Spleen (tissue), 11 donors: ENCODE results near the gene GALK1. TPM values are rescaled to one million over a fixed set of nuclear protein-coding genes. Genes with fewer than 3 reads are reported as not detected.

Experiments used
- DNase-seq: peaks from one replicate; pipeline ENCODE4 v3.0.0-alpha.2; 2020
- H3K27ac ChIP-seq, 8 donors: fragments of 200-600 bp; sonication (generic) in 7 of 8; 1 replicate in 4 of 8; 2 replicates in 4 of 8; pipeline versions ENCODE4 v1.5.0 to v1.8.0; 2016 to 2021; ENCODE audit warnings: inconsistent platforms in 4 of 8, mild to moderate bottlenecking in 4 of 8, moderate library complexity in 1 of 8
- H3K27me3 ChIP-seq, 7 donors: fragments of 200-600 bp; sonication (generic) in 6 of 7; replicated peaks in 1 of 7; 1 replicate in 4 of 7; 2 replicates in 3 of 7; pipeline versions ENCODE4 v1.5.0 to v1.8.0; 2016 to 2021; ENCODE audit warnings: inconsistent platforms in 3 of 7, mild to moderate bottlenecking in 1 of 7
- H3K36me3 ChIP-seq, 6 donors: fragments of 200-600 bp; sonication (generic) in 5 of 6; 1 replicate in 4 of 6; 2 replicates in 2 of 6; pipeline versions ENCODE4 v1.5.0 to v1.8.0; 2016 to 2021; ENCODE audit warnings: inconsistent platforms in 2 of 6
- H3K4me1 ChIP-seq, 6 donors: fragments of 200-600 bp; sonication (generic) in 5 of 6; 1 replicate in 3 of 6; 2 replicates in 3 of 6; pipeline versions ENCODE4 v1.5.0 to v1.8.0; 2016 to 2021; ENCODE audit warnings: inconsistent platforms in 3 of 6
- H3K4me3 ChIP-seq, 8 donors: fragments of 200-600 bp; sonication (generic) in 7 of 8; 1 replicate in 4 of 8; 2 replicates in 4 of 8; pipeline versions ENCODE4 v1.5.0 to v1.8.0; 2016 to 2021; ENCODE audit warnings: inconsistent platforms in 4 of 8, mild to moderate bottlenecking in 4 of 8, moderate library complexity in 2 of 8
- H3K9me3 ChIP-seq, 8 donors: fragments of 200-600 bp; sonication (generic) in 7 of 8; 1 replicate in 4 of 8; 2 replicates in 4 of 8; pipeline versions ENCODE4 v1.5.0 to v1.8.0; 2016 to 2021; ENCODE audit warnings: inconsistent platforms in 4 of 8
- POLR2A ChIP-seq, 3 donors: fragments of 450-650 bp; IDR thresholded peaks; one replicate each; pipeline ENCODE4 v1.5.1; 2017; ENCODE audit warnings: antibody characterized with exemption in 3 of 3, mild to moderate bottlenecking in 1 of 3
- POLR2AphosphoS5 ChIP-seq, 3 donors: sonication (generic); formaldehyde crosslinking; IDR thresholded peaks; one replicate each; pipeline ENCODE4 v1.5.1; 2017; ENCODE audit warnings: antibody characterized with exemption in 3 of 3
- WGBS, 5 donors: extraction: QIAGEN DNeasy Blood & Tissue Kit in 3 of 5; methylation state at CpG; one replicate each; pipeline versions ENCODE4 v1.1.5 to v1.1.7; 2013 to 2018; 5-methylcytosine and 5-hydroxymethylcytosine counted together
- intact Hi-C: fragments of 100-400 bp; cut with DNase I; formaldehyde crosslinking; loops from one replicate; pipeline ENCODE4 v1.15.0; 2023; ENCODE audit warnings: low total_unique reads
- polyA plus RNA-seq, 3 donors: library from polyadenylated mRNA; stranded (reverse); fragments of 200-250 nt; gene quantifications; one replicate each; pipeline ENCODE4 v1.2.1, GENCODE V29; 2013
- total RNA-seq, 7 donors: library from RNA; depleted of rRNA in 3 of 7; stranded (reverse); fragments of >200 nt in 3 of 7; fragmentation: NEBNext Ultra II Directional in 4 of 7; extraction: Animal tissue kit (Norgen Biotek cat#: 25700) in 4 of 7; gene quantifications; one replicate each; pipeline versions ENCODE4 v1.1.0 to v1.2.1, GENCODE V29; 2016 to 2021
- TF ChIP-seq, protein P1 (sequence below), 11 experiments: fragments of 200-600 bp in 7 of 11; fragments of 450-650 bp in 4 of 11; sonication (generic) in 4 of 11; IDR thresholded peaks in 8 of 11; conservative IDR thresholded peaks in 3 of 11; 1 replicate in 7 of 11; 2 replicates in 4 of 11; pipeline versions ENCODE4 v1.4.0 to v1.8.0; 2016 to 2021; ENCODE audit warnings: antibody characterized with exemption in 11 of 11, inconsistent platforms in 4 of 11, mild to moderate bottlenecking in 1 of 11
- donor health status: healthy with polysubstance abuse.
- donor health status: DM: no; HTN: no; CAD: no; lungs with moderate emphysema.
- donor health status: DM: no; HTN: no; CAD: no.
- donor health status: Bipolar disorder and iron deficiency.
- donor health status: healthy.
- donor health status: DM: no; HTN: no; CAD: no.
- donor health status: DM: yes; HTN: yes; CAD: no.

Gene GALK1
- total and polyA plus RNA-seq, 10 donors, result 23.5 to 45.9 (median 34.0) TPM

DNA sequence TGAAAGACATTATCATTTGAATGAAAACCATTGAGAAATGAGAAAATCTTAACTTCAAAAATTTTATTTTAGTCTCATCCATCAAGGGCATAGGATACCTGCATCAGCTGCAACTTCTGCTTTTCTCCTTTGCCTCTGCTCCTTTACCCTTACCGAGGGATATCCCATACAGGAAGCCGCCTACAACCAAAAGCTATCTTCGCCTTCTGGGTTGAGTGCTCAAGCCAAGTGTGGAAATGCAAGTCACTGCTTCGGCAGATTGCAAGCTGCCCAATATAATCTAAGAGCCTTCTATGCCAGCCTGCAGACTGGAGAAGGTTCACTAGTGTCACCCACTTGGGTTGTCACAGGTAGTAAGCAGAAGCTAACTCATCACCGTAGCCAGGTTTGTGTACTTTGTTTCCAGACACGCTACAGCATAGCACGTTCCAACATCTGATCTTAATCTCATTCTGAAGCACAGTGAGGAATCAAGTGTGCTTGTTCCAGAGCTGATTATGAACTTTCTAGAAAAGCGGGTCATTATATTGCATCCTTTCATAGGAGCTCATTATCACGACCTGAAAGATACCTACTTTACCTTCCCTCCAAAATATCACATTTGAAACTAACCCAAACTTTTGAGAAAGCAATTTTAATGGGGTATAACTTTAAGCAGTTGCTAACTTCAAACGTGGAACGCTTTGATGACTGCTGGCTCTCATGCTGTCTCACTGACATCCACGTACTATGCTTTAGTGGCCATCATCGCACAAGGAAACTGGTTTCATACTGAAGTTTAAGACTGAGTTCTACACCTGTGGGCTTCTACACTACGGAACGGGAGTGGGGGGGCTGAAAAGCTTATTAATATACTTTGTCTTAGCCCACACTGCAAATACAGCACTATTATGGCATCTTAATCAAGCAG lies 11.6 kb upstream of the GALK1 start:
- Histone ChIP-seq H3K27ac (peak overlapping the region in 7 of 8 donors; percentile 36 to 99 (median 98)), H3K4me3 (peak overlapping the region; percentile 70 to 99 (median 92)), H3K27me3 (no peaks in the 10 kb centered on the region), H3K4me1 (peaks cover 32 to 62% (median 50%) of the 10 kb centered on the region in 6 donors), H3K9me3 (no peaks in the 10 kb centered on the region), H3K36me3 (peaks cover 0 to 54% (median 32%) of the 10 kb centered on the region in 6 donors)
- TF ChIP-seq POLR2A (IDR thresholded peaks at IDR 0.05) (no peak), POLR2AphosphoS5 (IDR thresholded peaks at IDR 0.05) (peak in 1 of 3 donors; percentile 64)
- DNase-seq, result peak; percentile 43
- 27 to 35% (median 30%) methylated on average over 15 of the region's 15 CpGs for WGBS, 5 donors
- intact Hi-C loops, result loop anchor here (5.0 kb wide), 1 partner anchor 71 kb away; no protein-coding TSS in a partner anchor

DNA sequence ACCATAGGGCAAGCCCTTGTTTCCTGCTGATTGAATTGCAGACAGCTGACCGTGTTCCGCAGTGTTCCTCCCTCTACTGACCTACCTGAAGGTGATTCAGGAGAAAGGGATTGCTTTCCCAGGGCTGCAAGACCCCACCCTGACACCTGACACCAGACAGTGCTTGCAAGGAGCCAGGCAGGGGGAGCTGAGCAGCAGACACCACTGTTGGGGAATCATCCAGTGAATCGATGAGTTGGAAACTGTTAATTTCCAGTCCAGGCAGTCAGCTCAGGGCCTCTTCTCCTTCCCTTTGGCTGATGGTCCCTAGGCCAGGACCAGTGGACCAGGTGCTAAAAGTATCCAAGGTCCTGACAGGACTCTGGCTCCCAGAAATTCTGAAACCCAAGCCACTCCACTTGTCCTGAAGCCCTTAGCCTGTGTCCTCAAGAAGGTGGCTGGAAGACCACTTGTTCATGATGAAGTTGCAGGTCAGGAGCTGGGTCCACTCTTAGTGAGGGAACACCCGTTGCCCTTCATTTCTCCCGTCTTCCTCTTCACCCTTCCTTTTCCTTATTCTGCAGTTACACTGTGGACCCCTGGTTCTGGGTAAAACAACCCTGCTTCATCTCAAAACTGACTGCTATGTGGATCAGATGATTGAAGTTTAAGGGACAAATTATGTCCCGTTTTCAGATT lies 10.1 kb upstream of the GALK1 start:
- Histone ChIP-seq H3K4me1 (peaks cover 28 to 53% (median 44%) of the 10 kb centered on the region in 6 donors), H3K27me3 (no peaks in the 10 kb centered on the region), H3K4me3 (peak overlapping the region in 1 of 8 donors; percentile 88), H3K36me3 (peaks cover 0 to 54% (median 32%) of the 10 kb centered on the region in 6 donors), H3K27ac (peak overlapping the region in 7 of 8 donors; percentile 44 to 99 (median 98)), H3K9me3 (no peaks in the 10 kb centered on the region)
- TF ChIP-seq, protein P1, sequence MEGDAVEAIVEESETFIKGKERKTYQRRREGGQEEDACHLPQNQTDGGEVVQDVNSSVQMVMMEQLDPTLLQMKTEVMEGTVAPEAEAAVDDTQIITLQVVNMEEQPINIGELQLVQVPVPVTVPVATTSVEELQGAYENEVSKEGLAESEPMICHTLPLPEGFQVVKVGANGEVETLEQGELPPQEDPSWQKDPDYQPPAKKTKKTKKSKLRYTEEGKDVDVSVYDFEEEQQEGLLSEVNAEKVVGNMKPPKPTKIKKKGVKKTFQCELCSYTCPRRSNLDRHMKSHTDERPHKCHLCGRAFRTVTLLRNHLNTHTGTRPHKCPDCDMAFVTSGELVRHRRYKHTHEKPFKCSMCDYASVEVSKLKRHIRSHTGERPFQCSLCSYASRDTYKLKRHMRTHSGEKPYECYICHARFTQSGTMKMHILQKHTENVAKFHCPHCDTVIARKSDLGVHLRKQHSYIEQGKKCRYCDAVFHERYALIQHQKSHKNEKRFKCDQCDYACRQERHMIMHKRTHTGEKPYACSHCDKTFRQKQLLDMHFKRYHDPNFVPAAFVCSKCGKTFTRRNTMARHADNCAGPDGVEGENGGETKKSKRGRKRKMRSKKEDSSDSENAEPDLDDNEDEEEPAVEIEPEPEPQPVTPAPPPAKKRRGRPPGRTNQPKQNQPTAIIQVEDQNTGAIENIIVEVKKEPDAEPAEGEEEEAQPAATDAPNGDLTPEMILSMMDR (IDR thresholded peaks at IDR 0.05 in 8 of 11, conservative IDR thresholded peaks at IDR 0.05 in 3 of 11), result no peak
- TF ChIP-seq POLR2AphosphoS5 (IDR thresholded peaks at IDR 0.05), result peak in 2 of 3 donors; percentile 54 to 56
- WGBS, 5 donors, result 61 to 77% (median 73%) methylated on average over 5 to 6 of the region's 6 CpGs
- intact Hi-C loops, result loop anchor here (5.0 kb wide), 1 partner anchor 72 kb away; no protein-coding TSS in a partner anchor
- peak; percentile 71 for DNase-seq

DNA sequence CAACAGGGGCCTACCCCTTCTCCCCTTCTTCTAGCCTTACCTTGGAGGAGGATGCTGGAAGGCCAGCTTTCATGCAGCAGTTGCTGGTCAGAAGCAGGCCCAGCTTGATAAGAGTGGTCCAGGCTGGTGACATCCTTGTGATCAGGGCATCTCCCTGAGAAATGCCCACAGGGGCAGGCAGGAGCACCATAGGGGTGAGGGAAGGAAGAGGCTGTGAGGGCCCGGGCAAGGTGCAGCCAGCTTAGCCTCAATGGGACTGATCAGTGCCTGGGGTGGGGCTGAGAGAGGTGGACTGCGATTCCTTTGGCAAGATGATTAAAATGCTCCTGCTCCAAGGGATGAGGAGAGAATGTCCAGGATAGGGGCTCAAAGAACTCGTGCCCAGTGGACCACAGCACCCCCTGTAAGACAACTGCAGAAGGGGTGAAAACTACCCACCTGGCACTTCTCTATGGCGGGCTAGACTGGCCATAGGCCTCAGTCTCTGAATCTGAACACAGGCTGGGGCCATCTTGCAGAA lies 9.5 kb upstream of the GALK1 start:
- no peaks in the 10 kb centered on the region for H3K9me3 ChIP-seq
- peak; percentile 55 for DNase-seq
- no peak overlapping the region for H3K4me3 ChIP-seq
- H3K27me3 ChIP-seq, result no peaks in the 10 kb centered on the region
- peak; percentile 34 to 76 (median 38) for TF ChIP-seq POLR2AphosphoS5 (IDR thresholded peaks at IDR 0.05)
- TF ChIP-seq, protein P1 (IDR thresholded peaks at IDR 0.05 in 8 of 11, conservative IDR thresholded peaks at IDR 0.05 in 3 of 11), result no peak
- intact Hi-C loops, result no loop called here
- H3K4me1 ChIP-seq, result peaks cover 25 to 50% (median 40%) of the 10 kb centered on the region in 6 donors
- H3K27ac ChIP-seq, result peak overlapping the region in 4 of 8 donors; percentile 16 to 99 (median 99)
- peaks cover 0 to 54% (median 32%) of the 10 kb centered on the region in 6 donors for H3K36me3 ChIP-seq
- WGBS, 5 donors, result 87 to 95% (median 89%) methylated on average over 4 of the region's 4 CpGs

DNA sequence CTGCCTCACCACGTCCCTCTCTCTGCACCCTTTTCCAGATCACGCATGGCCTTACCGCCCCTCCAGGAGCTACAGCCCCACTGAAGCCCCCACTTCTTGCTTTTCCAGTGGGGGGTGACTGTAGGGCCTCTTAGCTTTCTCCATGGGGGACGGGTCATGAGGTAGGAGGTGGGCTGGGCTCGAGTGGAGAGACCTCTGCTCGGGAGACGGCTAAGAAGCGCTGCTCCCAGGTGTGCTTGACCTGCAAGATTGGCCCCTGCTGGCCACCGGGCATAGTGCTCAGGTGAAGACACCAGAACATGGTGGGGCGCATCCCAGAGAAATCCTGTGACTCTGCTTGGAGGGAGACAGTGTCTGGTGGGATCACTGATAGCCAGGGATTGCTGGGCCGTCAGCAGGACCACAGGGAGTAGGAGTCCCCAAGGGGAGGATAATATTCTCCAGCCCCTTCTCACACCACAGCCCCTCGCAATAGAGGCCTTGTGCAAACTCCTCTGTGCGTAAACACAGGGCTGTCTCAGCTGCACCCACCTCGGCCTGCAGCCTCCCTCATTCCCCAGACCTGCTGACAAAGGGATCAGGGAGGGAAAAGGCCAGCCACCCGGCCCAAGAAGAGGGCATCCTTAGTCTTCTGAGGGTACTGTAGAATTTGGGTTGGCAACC lies 8.9 kb upstream of the GALK1 start:
- peak; percentile 72 for DNase-seq
- TF ChIP-seq POLR2AphosphoS5 (IDR thresholded peaks at IDR 0.05), result peak in 2 of 3 donors; percentile 5 to 66
- TF ChIP-seq, protein P1 (IDR thresholded peaks at IDR 0.05 in 8 of 11, conservative IDR thresholded peaks at IDR 0.05 in 3 of 11), result no peak
- peaks cover 0 to 52% (median 32%) of the 10 kb centered on the region in 6 donors for H3K36me3 ChIP-seq
- peaks cover 25 to 50% (median 38%) of the 10 kb centered on the region in 6 donors for H3K4me1 ChIP-seq
- H3K27me3 ChIP-seq, result no peaks in the 10 kb centered on the region
- H3K27ac ChIP-seq, result peak overlapping the region in 3 of 8 donors; percentile 4 to 99 (median 16)
- intact Hi-C loops, result no loop called here
- no peak overlapping the region for H3K4me3 ChIP-seq
- no peaks in the 10 kb centered on the region for H3K9me3 ChIP-seq
- 84 to 95% (median 88%) methylated on average over 15 of the region's 15 CpGs for WGBS, 5 donors
